GM12891 (cell line): ENCODE results near the gene SLC22A23.

Experiments
- POLR2A ChIP-seq: IDR thresholded peaks from 2 replicates; pipeline ENCODE4 v1.6.1; 2011; ENCODE audit warnings: low read depth, low read length, control low read depth
- POLR2AphosphoS5 ChIP-seq: IDR thresholded peaks from 2 replicates; pipeline ENCODE4 v1.6.1; 2011; ENCODE audit warnings: low read depth, low read length, control low read depth
- SPI1 ChIP-seq: IDR thresholded peaks from 2 replicates; pipeline ENCODE4 v1.6.1; 2011; ENCODE audit warnings: low read depth, low read length, control low read depth
- TAF1 ChIP-seq: IDR thresholded peaks from 2 replicates; pipeline ENCODE4 v1.6.1; 2011; ENCODE audit warnings: low read depth, low read length, control low read depth

GRCh38 chr6:3467996-3468395 is 11.1 kb upstream of the SLC22A23 start:
- TF ChIP-seq TAF1 (no peak), SPI1 (no peak), POLR2A (no peak), POLR2AphosphoS5 (no peak)
